Glutamatergic neuron (in vitro differentiated cells): ENCODE measurements around the gene NSUN6. TPM values are rescaled to one million over a fixed set of nuclear protein-coding genes. Genes with fewer than 3 reads are reported as not detected.

Experiments used
- DNase-seq: peaks from one replicate; pipeline ENCODE4 v3.0.0; 2022
- H3K27ac Mint-ChIP-seq: one replicate; pipeline ENCODE4 v1.8.0; 2020; ENCODE audit warnings: mild to moderate bottlenecking, mixed read lengths, inconsistent platforms; ENCODE audit not compliant: unreplicated experiment
- H3K27me3 Mint-ChIP-seq: one replicate; pipeline ENCODE4 v1.8.0; 2020; ENCODE audit warnings: mild to moderate bottlenecking, moderate library complexity, mixed read lengths, inconsistent platforms; ENCODE audit not compliant: unreplicated experiment
- H3K36me3 Mint-ChIP-seq: one replicate; pipeline ENCODE4 v1.8.0; 2020; ENCODE audit warnings: mild to moderate bottlenecking, mixed read lengths, inconsistent platforms; ENCODE audit not compliant: unreplicated experiment
- H3K4me1 Mint-ChIP-seq: one replicate; pipeline ENCODE4 v1.8.0; 2020; ENCODE audit warnings: mild to moderate bottlenecking, low read depth, mixed read lengths, inconsistent platforms; ENCODE audit not compliant: unreplicated experiment
- H3K4me3 Mint-ChIP-seq: one replicate; pipeline ENCODE4 v1.8.0; 2020; ENCODE audit warnings: mild to moderate bottlenecking, mixed read lengths, inconsistent platforms; ENCODE audit not compliant: unreplicated experiment
- H3K9me3 Mint-ChIP-seq: one replicate; pipeline ENCODE4 v1.8.0; 2020; ENCODE audit warnings: mild to moderate bottlenecking, moderate library complexity, mixed read lengths, inconsistent platforms; ENCODE audit not compliant: unreplicated experiment
- CTCF ChIP-seq: fragments of 200-600 bp; sonication (generic); IDR thresholded peaks from one replicate; pipeline ENCODE4 v1.5.0; 2021; ENCODE audit not compliant: partially characterized antibody, unreplicated experiment
- total RNA-seq: library from RNA; stranded (reverse); fragmentation: NEBNext Ultra II Directional; extraction: Animal tissue kit (Norgen Biotek cat#: 25700); gene quantifications from one replicate; pipeline ENCODE4 v1.2.1, GENCODE V29; 2021; ENCODE audit not compliant: unreplicated experiment

The NSUN6 gene
- total RNA-seq, 1 donor from 2014 or later: 20.7 TPM

GRCh38 chr10:18683427-18683826 is 32.0 kb upstream of the NSUN6 start:
- Mint-ChIP-seq H3K9me3 (peaks cover 2% of the 10 kb centered on the region), H3K27ac (no peak overlapping the region), H3K4me3 (no peak overlapping the region), H3K27me3 (no peaks in the 10 kb centered on the region), H3K4me1 (peaks cover 3% of the 10 kb centered on the region), H3K36me3 (no peaks in the 10 kb centered on the region)
- no peak for TF ChIP-seq CTCF
- no peak for DNase-seq

GRCh38 chr10:18681971-18682411 is 30.6 kb upstream of the NSUN6 start:
- TF ChIP-seq CTCF: no peak
- no peak overlapping the region for H3K4me3 Mint-ChIP-seq
- no peaks in the 10 kb centered on the region for H3K36me3 Mint-ChIP-seq
- H3K4me1 Mint-ChIP-seq: no peaks in the 10 kb centered on the region
- peaks cover 2% of the 10 kb centered on the region for H3K9me3 Mint-ChIP-seq
- DNase-seq: no peak
- H3K27ac Mint-ChIP-seq: no peak overlapping the region
- no peaks in the 10 kb centered on the region for H3K27me3 Mint-ChIP-seq

- no peak for TF ChIP-seq CTCF
- Mint-ChIP-seq H3K27me3 (no peaks in the 10 kb centered on the region), H3K27ac (no peak overlapping the region), H3K4me3 (no peak overlapping the region), H3K36me3 (no peaks in the 10 kb centered on the region), H3K9me3 (peaks cover 2% of the 10 kb centered on the region), H3K4me1 (no peaks in the 10 kb centered on the region)
- no peak for DNase-seq
These were observed 30.0 kb upstream of the NSUN6 start for GRCh38 chr10:18681366-18681765.

GRCh38 chr10:18680754-18681153 is 29.4 kb upstream of the NSUN6 start:
- Mint-ChIP-seq H3K36me3 (no peaks in the 10 kb centered on the region), H3K27me3 (no peaks in the 10 kb centered on the region), H3K27ac (no peak overlapping the region), H3K9me3 (peaks cover 2% of the 10 kb centered on the region), H3K4me1 (no peaks in the 10 kb centered on the region), H3K4me3 (no peak overlapping the region)
- no peak for TF ChIP-seq CTCF
- DNase-seq: no peak

GRCh38 chr10:18675086-18675801 is 23.9 kb upstream of the NSUN6 start:
- no peaks in the 10 kb centered on the region for H3K36me3 Mint-ChIP-seq
- H3K4me1 Mint-ChIP-seq: no peaks in the 10 kb centered on the region
- H3K27me3 Mint-ChIP-seq: no peaks in the 10 kb centered on the region
- no peak for TF ChIP-seq CTCF
- no peak overlapping the region for H3K27ac Mint-ChIP-seq
- H3K9me3 Mint-ChIP-seq: no peaks in the 10 kb centered on the region
- DNase-seq: no peak
- H3K4me3 Mint-ChIP-seq: no peak overlapping the region
